H7 (cell line): ENCODE measurements around the gene CHD9NB. TPM values are rescaled to one million over a fixed set of nuclear protein-coding genes. Genes with fewer than 3 reads are reported as not detected.
"Not testable (repeated sequence)": the region's sequence is repeated elsewhere in the genome, so short reads cannot be mapped to it uniquely, and the experiment has no call there.

Experiments
- DNase-seq: peaks from one replicate; pipeline ENCODE4 v3.0.0; 2012
- H3K27me3 ChIP-seq: 2 replicates; pipeline ENCODE4 v1.6.0; 2011; ENCODE audit warnings: mild to moderate bottlenecking, low read length; ENCODE audit not compliant: control insufficient read depth, insufficient read depth
- H3K36me3 ChIP-seq: replicated peaks from 2 replicates; pipeline ENCODE4 v1.5.1; 2011; ENCODE audit warnings: low read length; ENCODE audit not compliant: control insufficient read depth, insufficient read depth
- H3K4me3 ChIP-seq: 2 replicates; pipeline ENCODE4 v1.5.1; 2011; ENCODE audit warnings: low read depth, mild to moderate bottlenecking, control low read depth, low read length, moderate library complexity; ENCODE audit not compliant: insufficient read depth
- total RNA-seq: library from RNA; depleted of rRNA; stranded (reverse); fragments of >200 nt; shearing (Covaris generic); gene quantifications from 2 replicates; pipeline ENCODE4 v1.2.3, GENCODE V29; 2014

Gene CHD9NB
- total RNA-seq, 1 experiment from 2014 or later = 2.0 TPM

- no peaks in the 10 kb centered on the region for H3K27me3 ChIP-seq
- DNase-seq = peak; percentile 65
- H3K36me3 ChIP-seq = no peaks in the 10 kb centered on the region
- H3K4me3 ChIP-seq = peak overlapping the region; percentile 72
Measured at GRCh38 chr16:53055541-53056391, 3.1 kb upstream of the CHD9NB start.

- DNase-seq = peak; percentile 94
- Histone ChIP-seq H3K36me3 (no peaks in the 10 kb centered on the region), H3K4me3 (peak within 1 kb of the TSS; percentile 72), H3K27me3 (no peaks in the 10 kb centered on the region)
Measured at GRCh38 chr16:53054670-53055485, 2.2 kb upstream of the CHD9NB start, which contains the start of gene CHD9. Gene CHD9, plus strand, starts transcription at chr16:53054991. Its CDS starts 101,099 bp downstream, at chr16:53156090.

- H3K36me3 ChIP-seq = no peaks in the 10 kb centered on the region
- H3K4me3 ChIP-seq = peak overlapping the region; percentile 22
- no peaks in the 10 kb centered on the region for H3K27me3 ChIP-seq
- DNase-seq = peak; percentile 32
Measured at GRCh38 chr16:53053967-53054669, 1.4 kb upstream of the CHD9NB start.

- not testable (repeated sequence) for H3K36me3 ChIP-seq, H3K4me3 ChIP-seq, H3K27me3 ChIP-seq, DNase-seq
Measured at GRCh38 chr16:53051255-53051654, 1.4 kb downstream of the CHD9NB start.

- DNase-seq = no peak
- Histone ChIP-seq H3K27me3 (peaks cover 1% of the 10 kb centered on the region; the same call in 1 of the 2 replicates), H3K36me3 (no peaks in the 10 kb centered on the region), H3K4me3 (no peak overlapping the region)
Measured at GRCh38 chr16:53048139-53048915, 4.4 kb downstream of the CHD9NB start.

GRCh38 chr16:53047515-53047914, 5.2 kb downstream of the CHD9NB start:
- not testable (repeated sequence) for H3K36me3 ChIP-seq, H3K4me3 ChIP-seq, H3K27me3 ChIP-seq, DNase-seq

GRCh38 chr16:53045341-53046220, 7.1 kb downstream of the CHD9NB start:
- no peak for DNase-seq
- Histone ChIP-seq H3K27me3 (peaks cover 1% of the 10 kb centered on the region; the same call in 1 of the 2 replicates), H3K36me3 (no peaks in the 10 kb centered on the region), H3K4me3 (no peak overlapping the region)

GRCh38 chr16:53043986-53044601, 8.6 kb downstream of the CHD9NB start:
- peaks cover 1% of the 10 kb centered on the region; the same call in 1 of the 2 replicates for H3K27me3 ChIP-seq
- DNase-seq = peak; percentile 79
- no peaks in the 10 kb centered on the region for H3K36me3 ChIP-seq
- peak overlapping the region; percentile 48 for H3K4me3 ChIP-seq

- H3K36me3 ChIP-seq = no peaks in the 10 kb centered on the region
- H3K4me3 ChIP-seq = peak overlapping the region; percentile 48
- H3K27me3 ChIP-seq = peaks cover 1% of the 10 kb centered on the region; the same call in 1 of the 2 replicates
- no peak for DNase-seq
Measured at GRCh38 chr16:53043428-53043831, 9.3 kb downstream of the CHD9NB start.

- Histone ChIP-seq H3K4me3 (peak overlapping the region; percentile 48), H3K36me3 (no peaks in the 10 kb centered on the region), H3K27me3 (peaks cover 1% of the 10 kb centered on the region; the same call in 1 of the 2 replicates)
- DNase-seq = no peak
Measured at GRCh38 chr16:53042235-53042701, 10.4 kb downstream of the CHD9NB start.

- H3K36me3 ChIP-seq = no peaks in the 10 kb centered on the region
- H3K27me3 ChIP-seq = peaks cover 1% of the 10 kb centered on the region; the same call in 1 of the 2 replicates
- no peak for DNase-seq
- H3K4me3 ChIP-seq = peak overlapping the region; percentile 32
Measured at GRCh38 chr16:53041320-53042051, 11.2 kb downstream of the CHD9NB start.

GRCh38 chr16:53040788-53041187, 11.9 kb downstream of the CHD9NB start:
- no peak overlapping the region for H3K4me3 ChIP-seq
- H3K36me3 ChIP-seq = no peaks in the 10 kb centered on the region
- DNase-seq = no peak
- H3K27me3 ChIP-seq = peaks cover 1% of the 10 kb centered on the region; the same call in 1 of the 2 replicates
